Measurements from ENCODE around the gene RASSF3.

GRCh38 chr12:64687816-64688215 lies 77.5 kb downstream of the RASSF3 start:
- TF ChIP-seq CTCF (IDR thresholded peaks at IDR 0.05) (no peak), POLR2A (IDR thresholded peaks at IDR 0.05) (no peak)
